Mesendoderm (in vitro differentiated cells): ENCODE data around the gene TNK1.
"Not testable (repeated sequence)": the region's sequence is repeated elsewhere in the genome, so short reads cannot be mapped to it uniquely, and the experiment has no call there.

Experiments
- DNase-seq: peaks from one replicate; pipeline ENCODE4 v3.0.0; 2013
- H2AK5ac ChIP-seq: 2 replicates; pipeline ENCODE4 v1.6.1; 2013; ENCODE audit warnings: low read length, inconsistent platforms
- H2BK120ac ChIP-seq: 2 replicates; pipeline ENCODE4 v1.6.1; 2013; ENCODE audit warnings: low read depth, mild to moderate bottlenecking, low read length, moderate library complexity, mixed read lengths
- H2BK15ac ChIP-seq: replicated peaks from 2 replicates; pipeline ENCODE4 v1.6.1; 2013; ENCODE audit warnings: low read depth, mild to moderate bottlenecking, moderate library complexity
- H2BK5ac ChIP-seq: 2 replicates; pipeline ENCODE4 v1.6.1; 2013; ENCODE audit warnings: low read length, inconsistent platforms
- H3K18ac ChIP-seq: 2 replicates; pipeline ENCODE4 v1.6.1; 2013; ENCODE audit warnings: mild to moderate bottlenecking, low read length, mixed read lengths
- H3K23ac ChIP-seq: one replicate; pipeline ENCODE4 v1.6.1; 2013; ENCODE audit warnings: low read length
- H3K27ac ChIP-seq: 2 replicates; pipeline ENCODE4 v1.5.1; 2013; ENCODE audit warnings: low read depth, mild to moderate bottlenecking, inconsistent platforms, low read length, moderate library complexity
- H3K27me3 ChIP-seq: 2 replicates; pipeline ENCODE4 v1.6.1; 2013; ENCODE audit warnings: low read length, control low read depth, mild to moderate bottlenecking, inconsistent platforms; ENCODE audit not compliant: insufficient read depth, poor library complexity
- H3K36me3 ChIP-seq: 2 replicates; pipeline ENCODE4 v1.6.1; 2013; ENCODE audit warnings: low read length, inconsistent platforms; ENCODE audit not compliant: control insufficient read depth, insufficient read depth
- H3K4ac ChIP-seq: one replicate; pipeline ENCODE4 v1.6.1; 2013; ENCODE audit warnings: low read depth, mild to moderate bottlenecking, low read length, moderate library complexity
- H3K4me1 ChIP-seq: 2 replicates; pipeline ENCODE4 v1.6.1; 2013; ENCODE audit warnings: low read depth, low read length, inconsistent platforms; ENCODE audit not compliant: control insufficient read depth
- H3K4me2 ChIP-seq: 2 replicates; pipeline ENCODE4 v1.6.1; 2013; ENCODE audit warnings: low read length
- H3K4me3 ChIP-seq: 2 replicates; pipeline ENCODE4 v1.5.1; 2013; ENCODE audit warnings: mild to moderate bottlenecking, low read length
- H3K56ac ChIP-seq: one replicate; pipeline ENCODE4 v1.6.1; 2013; ENCODE audit warnings: low read length
- H3K79me1 ChIP-seq: 2 replicates; pipeline ENCODE4 v1.6.1; 2013; ENCODE audit warnings: low read length, inconsistent platforms
- H3K79me2 ChIP-seq: 2 replicates; pipeline ENCODE4 v1.6.1; 2013; ENCODE audit warnings: mild to moderate bottlenecking, low read length; ENCODE audit not compliant: control insufficient read depth, insufficient read depth
- H3K9ac ChIP-seq: 2 replicates; pipeline ENCODE4 v1.6.1; 2013; ENCODE audit warnings: low read length, inconsistent platforms
- H4K5ac ChIP-seq: one replicate; pipeline ENCODE4 v1.6.1; 2013; ENCODE audit warnings: low read length
- H4K8ac ChIP-seq: one replicate; pipeline ENCODE4 v1.6.1; 2013; ENCODE audit warnings: low read depth, mild to moderate bottlenecking, control low read depth, low read length, moderate library complexity
- WGBS: extraction: QIAGEN DNeasy Blood & Tissue Kit; methylation state at CpG from one replicate; pipeline ENCODE4 v1.1.7; 2013; ENCODE audit warnings: low lambda C conversion rate, missing lambda C conversion rate; ENCODE audit not compliant: insufficient coverage; ENCODE audit errors: extremely low coverage; 5-methylcytosine and 5-hydroxymethylcytosine counted together

Gene TNK1

DNA sequence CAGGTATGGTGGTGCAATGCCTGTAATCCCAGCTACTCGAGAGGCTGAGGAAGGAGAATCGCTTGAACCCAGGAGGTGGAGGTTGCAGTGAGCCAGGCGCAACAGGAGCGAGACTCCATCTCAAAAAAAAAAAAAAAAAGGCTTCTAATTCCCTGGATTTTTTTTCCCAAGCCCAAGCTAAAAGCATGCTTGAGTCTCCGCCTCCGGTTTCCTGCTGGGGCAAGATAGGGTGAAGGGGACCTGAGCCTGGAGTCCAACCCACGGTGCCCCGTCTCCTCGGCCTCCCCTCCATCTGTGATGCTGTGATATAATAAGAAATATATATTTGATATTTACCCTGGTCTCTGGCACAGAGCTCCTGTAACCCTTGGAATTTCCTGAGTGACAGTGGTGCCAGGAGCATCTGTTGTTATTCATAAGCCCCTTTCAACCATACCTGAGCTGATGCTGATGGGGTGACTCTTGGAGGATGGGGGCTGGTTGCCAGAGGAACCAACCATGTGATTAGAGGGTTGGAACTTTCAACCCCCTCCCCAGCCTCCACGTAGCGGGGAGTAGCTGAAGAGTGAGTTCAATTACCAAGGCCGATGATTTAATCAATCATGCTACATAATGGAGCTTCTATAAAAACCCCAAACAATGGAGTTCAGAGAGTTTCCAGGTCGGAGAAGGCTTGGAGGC lies 12.8 kb upstream of the TNK1 start:
- H3K4me2 ChIP-seq, result no peak overlapping the region
- no peak overlapping the region for H3K56ac ChIP-seq
- no peak overlapping the region for H3K23ac ChIP-seq
- no peaks in the 10 kb centered on the region for H3K79me1 ChIP-seq
- H3K27ac ChIP-seq, result no peak overlapping the region
- no CpG with 5 or more reads among the region's 13 CpGs for WGBS
- H3K18ac ChIP-seq, result no peak overlapping the region
- no peak overlapping the region for H2AK5ac ChIP-seq
- H2BK5ac ChIP-seq, result no peak overlapping the region
- no peaks in the 10 kb centered on the region for H3K79me2 ChIP-seq
- no peak for DNase-seq
- no peak overlapping the region for H3K9ac ChIP-seq
- no peak overlapping the region for H3K4me3 ChIP-seq
- H4K8ac ChIP-seq, result no peak overlapping the region
- no peak overlapping the region for H4K5ac ChIP-seq
- H2BK120ac ChIP-seq, result no peak overlapping the region
- H3K27me3 ChIP-seq, result no peaks in the 10 kb centered on the region
- H3K36me3 ChIP-seq, result no peaks in the 10 kb centered on the region
- no peak overlapping the region for H3K4ac ChIP-seq
- no peak overlapping the region for H2BK15ac ChIP-seq
- H3K4me1 ChIP-seq, result no peaks in the 10 kb centered on the region

DNA sequence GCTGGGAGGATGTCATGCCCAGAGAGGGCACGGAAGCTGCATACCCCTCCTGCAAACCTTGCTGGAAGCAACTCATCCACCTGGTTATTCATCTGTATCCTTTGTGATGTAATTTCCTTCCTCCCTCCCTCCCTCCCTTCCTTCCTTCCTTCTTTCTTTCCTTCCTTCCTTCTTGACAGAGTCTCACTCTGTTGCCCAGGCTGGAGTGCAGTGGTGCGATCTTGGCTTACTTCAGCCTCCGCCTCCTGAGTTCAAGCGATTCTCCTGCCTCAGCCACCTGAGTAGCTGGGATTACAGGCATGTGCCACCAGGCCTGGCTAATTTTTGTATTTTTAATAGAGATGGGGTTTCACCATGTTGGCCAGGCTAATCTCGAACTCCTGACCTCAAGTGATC lies 12.3 kb upstream of the TNK1 start:
- not testable (repeated sequence) for H4K8ac ChIP-seq, H3K9ac ChIP-seq, H3K79me1 ChIP-seq, H2BK120ac ChIP-seq, H3K27ac ChIP-seq, H3K4me3 ChIP-seq, H3K27me3 ChIP-seq, H3K23ac ChIP-seq, H3K56ac ChIP-seq, H3K4me2 ChIP-seq, H3K4me1 ChIP-seq, H3K4ac ChIP-seq, H4K5ac ChIP-seq, H3K36me3 ChIP-seq, H2AK5ac ChIP-seq, H3K18ac ChIP-seq, H2BK5ac ChIP-seq, H3K79me2 ChIP-seq, DNase-seq, H2BK15ac ChIP-seq
- no CpG with 5 or more reads among the region's 5 CpGs for WGBS

DNA sequence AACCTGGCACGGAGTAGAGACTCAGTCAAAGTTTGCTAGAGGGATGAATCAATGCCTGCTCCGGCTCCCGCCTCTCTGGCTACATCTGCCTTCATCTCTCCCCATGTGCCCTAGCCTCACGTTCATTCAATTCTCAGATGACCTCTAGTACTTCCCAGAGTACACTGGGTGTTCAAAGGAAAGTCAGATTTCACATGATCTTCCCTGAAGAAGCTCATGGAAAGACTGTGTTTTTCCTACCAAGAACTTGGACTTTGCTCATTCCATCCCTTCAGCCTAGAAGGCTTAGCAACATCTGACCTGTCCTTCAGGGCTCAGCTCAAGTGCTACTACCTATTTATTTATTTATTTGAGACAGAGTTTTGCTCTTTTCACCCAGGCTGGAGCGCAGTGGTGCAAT lies 11.1 kb upstream of the TNK1 start:
- Histone ChIP-seq H3K18ac (no peak overlapping the region), H3K79me1 (no peaks in the 10 kb centered on the region), H3K56ac (no peak overlapping the region), H3K4me3 (no peak overlapping the region), H3K23ac (no peak overlapping the region), H2BK120ac (no peak overlapping the region), H2AK5ac (no peak overlapping the region), H3K9ac (no peak overlapping the region), H2BK5ac (no peak overlapping the region), H3K36me3 (no peaks in the 10 kb centered on the region), H2BK15ac (no peak overlapping the region), H3K27ac (no peak overlapping the region), H3K4me1 (no peaks in the 10 kb centered on the region), H3K4ac (no peak overlapping the region), H3K79me2 (no peaks in the 10 kb centered on the region), H3K27me3 (no peaks in the 10 kb centered on the region), H3K4me2 (no peak overlapping the region), H4K8ac (no peak overlapping the region), H4K5ac (no peak overlapping the region)
- no peak for DNase-seq
- WGBS, result no CpG with 5 or more reads among the region's 5 CpGs

DNA sequence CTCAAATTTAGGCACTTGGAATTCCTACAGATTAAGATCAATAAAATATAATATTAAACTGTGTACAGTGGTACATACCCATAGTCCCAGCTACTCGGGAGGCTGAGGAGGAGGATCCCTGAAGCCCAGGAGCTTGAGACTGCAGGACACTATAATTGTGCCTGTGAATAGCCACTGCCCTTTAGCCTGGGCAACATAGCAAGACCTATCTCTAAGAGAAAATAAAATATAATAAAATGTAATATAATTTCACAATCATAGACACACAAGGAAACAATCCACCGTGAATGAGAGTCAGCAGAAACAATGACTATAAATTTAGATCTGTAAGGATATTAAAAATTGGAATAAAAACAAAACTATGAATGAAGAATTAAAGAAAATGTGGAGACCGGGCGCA lies 10.0 kb upstream of the TNK1 start:
- no peak overlapping the region for H3K18ac ChIP-seq
- DNase-seq, result no peak

DNA sequence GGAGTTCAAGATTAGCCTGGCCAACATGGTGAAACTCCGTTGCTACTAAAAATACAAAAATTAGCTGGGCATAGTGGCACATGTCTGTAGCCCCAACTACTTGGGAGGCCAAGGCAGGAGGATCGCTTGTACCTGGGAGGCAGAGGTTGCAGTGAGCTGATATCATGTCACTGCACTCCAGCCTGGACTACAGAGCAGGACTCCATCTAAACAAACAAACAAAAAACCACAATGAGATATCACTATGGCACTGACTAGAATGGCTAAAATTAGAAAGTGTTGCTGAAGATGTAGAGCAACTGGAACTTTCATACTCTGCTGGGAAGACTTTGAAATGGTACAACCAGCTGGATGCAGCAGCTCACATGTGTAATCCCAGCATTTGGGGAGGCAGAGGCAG lies 6.5 kb upstream of the TNK1 start:
- H3K79me2 ChIP-seq, result no peaks in the 10 kb centered on the region
- no peak overlapping the region for H3K18ac ChIP-seq
- no peak overlapping the region for H3K4me2 ChIP-seq
- no CpG with 5 or more reads among the region's 2 CpGs for whole genome bisulfite sequencing
- no peak overlapping the region for H3K23ac ChIP-seq
- H3K4me3 ChIP-seq, result no peak overlapping the region
- H4K5ac ChIP-seq, result no peak overlapping the region
- no peaks in the 10 kb centered on the region for H3K27me3 ChIP-seq
- H3K27ac ChIP-seq, result no peak overlapping the region
- H3K9ac ChIP-seq, result no peak overlapping the region
- no peak overlapping the region for H2AK5ac ChIP-seq
- DNase-seq, result no peak
- no peak overlapping the region for H3K56ac ChIP-seq
- no peaks in the 10 kb centered on the region for H3K4me1 ChIP-seq
- no peak overlapping the region for H2BK120ac ChIP-seq
- no peak overlapping the region for H4K8ac ChIP-seq
- H2BK5ac ChIP-seq, result no peak overlapping the region
- H3K4ac ChIP-seq, result no peak overlapping the region
- H3K79me1 ChIP-seq, result no peaks in the 10 kb centered on the region
- H2BK15ac ChIP-seq, result no peak overlapping the region
- no peaks in the 10 kb centered on the region for H3K36me3 ChIP-seq

More for the DNA sequence above, 10.0 kb upstream of the TNK1 start:
- H4K8ac ChIP-seq, result no peak overlapping the region
- no peak overlapping the region for H3K4me2 ChIP-seq
- H3K23ac ChIP-seq, result no peak overlapping the region
- no peak overlapping the region for H2AK5ac ChIP-seq
- no peak overlapping the region for H2BK5ac ChIP-seq
- no peaks in the 10 kb centered on the region for H3K4me1 ChIP-seq
- no peaks in the 10 kb centered on the region for H3K79me1 ChIP-seq
- no peak overlapping the region for H3K4ac ChIP-seq
- H3K27ac ChIP-seq, result no peak overlapping the region
- H3K56ac ChIP-seq, result no peak overlapping the region
- H4K5ac ChIP-seq, result no peak overlapping the region
- no CpG with 5 or more reads among the region's 4 CpGs for WGBS
- no peak overlapping the region for H2BK15ac ChIP-seq
- no peaks in the 10 kb centered on the region for H3K79me2 ChIP-seq
- no peaks in the 10 kb centered on the region for H3K27me3 ChIP-seq
- H3K4me3 ChIP-seq, result no peak overlapping the region
- H3K36me3 ChIP-seq, result no peaks in the 10 kb centered on the region
- H3K9ac ChIP-seq, result no peak overlapping the region
- no peak overlapping the region for H2BK120ac ChIP-seq

DNA sequence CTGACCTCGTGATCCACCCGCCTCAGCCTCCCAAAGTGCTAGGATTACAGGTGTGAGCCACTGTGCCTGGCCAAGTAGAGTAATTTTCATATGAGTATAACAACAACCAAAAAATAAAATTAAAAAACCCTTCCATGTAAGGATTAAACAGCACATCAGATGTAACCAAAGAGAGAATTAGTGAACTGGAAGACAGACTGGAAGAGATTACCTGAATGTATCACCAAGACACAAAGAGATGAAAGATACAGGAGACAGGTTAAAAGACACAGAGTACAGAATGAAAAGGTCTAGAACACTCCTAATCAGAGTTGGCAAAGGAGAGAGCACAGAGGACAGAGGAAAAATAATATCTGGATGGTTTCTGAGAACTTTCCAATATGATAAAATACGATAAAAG lies 1.8 kb upstream of the TNK1 start:
- Histone ChIP-seq H3K18ac (no peak overlapping the region), H3K23ac (no peak overlapping the region), H3K56ac (no peak overlapping the region), H2BK120ac (no peak overlapping the region), H2BK5ac (no peak overlapping the region), H3K27me3 (no peaks in the 10 kb centered on the region), H4K5ac (no peak overlapping the region), H2AK5ac (no peak overlapping the region), H4K8ac (no peak overlapping the region), H3K79me1 (no peaks in the 10 kb centered on the region), H3K9ac (no peak overlapping the region), H3K4ac (no peak overlapping the region), H3K4me2 (no peak overlapping the region), H3K79me2 (no peaks in the 10 kb centered on the region), H3K4me3 (no peak overlapping the region), H3K36me3 (no peaks in the 10 kb centered on the region), H3K4me1 (peaks cover 2% of the 10 kb centered on the region), H3K27ac (no peak overlapping the region), H2BK15ac (no peak overlapping the region)
- WGBS, result no CpG with 5 or more reads among the region's 3 CpGs
- DNase-seq, result no peak
